HepG2 (cell line): ENCODE results near the gene ADARB2. TPM values are rescaled to one million over a fixed set of nuclear protein-coding genes. Genes with fewer than 3 reads are reported as not detected.

Experiments
- ATAC-seq: fragments of 200-7000 bp; cut with Tn5 transposase; 3 replicates; pipeline ENCODE4 v1.9.1; 2020; ENCODE audit warnings: mild to moderate bottlenecking, moderate library complexity
- BruUV-seq: library from RNA; stranded (reverse); fragments of 400-500 nt; replicated peaks from 2 replicates; lab custom pipeline; 2021; lab: Mats Ljungman, UMichigan
- CTCF ChIA-PET: fragments of 300-600 bp; formaldehyde crosslinking; extraction: SDS; loops from one replicate; lab custom pipeline; 2021; ENCODE audit warnings: low total read pairs, inconsistent platforms, low intra/inter-chr PET ratio; lab: Yijun Ruan, JAX
- POLR2A ChIA-PET: fragments of 350-600 bp; sonication (Branson Sonifier 250); formaldehyde crosslinking; loops from one replicate; lab custom pipeline; 2020; ENCODE audit warnings: antibody characterized with exemption, inconsistent platforms; lab: Yijun Ruan, JAX
- DNase-seq: peaks from one replicate; pipeline ENCODE4 v3.0.0-alpha.2; 2015; ENCODE audit warnings: low spot score
- FAIRE-seq: peaks from 3 replicates; lab custom pipeline; 2011; peaks lifted over from hg19 to GRCh38; lab: Jason Lieb, UNC
- H2AFZ ChIP-seq: one replicate; pipeline ENCODE4 v1.6.1; 2011; ENCODE audit warnings: low read length, inconsistent platforms
- H3K27ac ChIP-seq: fragments of 300-600 bp; 3 replicates; pipeline ENCODE4 v1.8.0; 2011; ENCODE audit warnings: mixed run types, mild to moderate bottlenecking, mixed read lengths, low read length, inconsistent platforms; ENCODE audit not compliant: insufficient read depth; ENCODE audit errors: extremely low read length
- H3K27me3 ChIP-seq, 2 experiments: fragments of 200-600 bp in 1 of 2; 2 replicates in 1 of 2; 3 replicates in 1 of 2; pipeline versions ENCODE4 v1.6.0 to v1.8.0; 2011; ENCODE audit warnings: low read length in 2 of 2, mild to moderate bottlenecking in 2 of 2, moderate library complexity in 2 of 2, inconsistent platforms in 1 of 2; ENCODE audit not compliant: insufficient read depth in 2 of 2, control insufficient read depth in 1 of 2
- H3K36me3 ChIP-seq, 2 experiments: fragments of 200-600 bp in 1 of 2; replicated peaks in 1 of 2; 2 replicates in 1 of 2; 3 replicates in 1 of 2; pipeline versions ENCODE4 v1.5.1 to v1.8.0; 2011; ENCODE audit warnings: low read length in 2 of 2, inconsistent platforms in 1 of 2; ENCODE audit not compliant: insufficient read depth in 2 of 2, control insufficient read depth in 1 of 2
- H3K4me1 ChIP-seq: 2 replicates; pipeline ENCODE4 v1.5.1; 2012; ENCODE audit warnings: low read length, inconsistent platforms; ENCODE audit not compliant: insufficient read depth
- H3K4me2 ChIP-seq: 2 replicates; pipeline ENCODE4 v1.6.0; 2011; ENCODE audit warnings: low read depth, low read length, inconsistent platforms
- H3K4me3 ChIP-seq, 3 experiments: fragments of 200-600 bp in 1 of 3; sonication (generic), shearing (Covaris generic) in 1 of 3; replicated peaks in 1 of 3; 2 replicates each; pipeline ENCODE4 v1.5.1; 2011 to 2016; ENCODE audit warnings: low read length in 3 of 3, inconsistent platforms in 2 of 3, low read depth in 2 of 3, mild to moderate bottlenecking in 2 of 3, control low read depth in 1 of 3, mixed read lengths in 1 of 3; ENCODE audit not compliant: insufficient read depth in 1 of 3
- H3K79me2 ChIP-seq: one replicate; pipeline ENCODE4 v1.6.1; 2011; ENCODE audit warnings: low read length, inconsistent platforms; ENCODE audit not compliant: insufficient read depth
- H3K9ac ChIP-seq: 2 replicates; pipeline ENCODE4 v1.6.0; 2011; ENCODE audit warnings: mild to moderate bottlenecking, low read depth, low read length, inconsistent platforms; ENCODE audit not compliant: insufficient read depth
- H3K9me3 ChIP-seq: 2 replicates; pipeline ENCODE4 v1.5.1; 2012; ENCODE audit warnings: mild to moderate bottlenecking, low read length
- H4K20me1 ChIP-seq: 2 replicates; pipeline ENCODE4 v1.6.0; 2011; ENCODE audit warnings: inconsistent platforms, mild to moderate bottlenecking, low read length, moderate library complexity; ENCODE audit not compliant: insufficient read depth
- ATF7 ChIP-seq, 2 experiments: fragments of 450-650 bp in 1 of 2; sonication (generic) in 1 of 2; formaldehyde crosslinking in 1 of 2; IDR thresholded peaks; 2 replicates each; pipeline versions ENCODE4 v1.4.0 to v1.6.1; 2016 to 2020; ENCODE audit warnings: antibody characterized with exemption in 1 of 2, mild to moderate bottlenecking in 1 of 2, missing genetic modification reagents in 1 of 2
- FOXK2 ChIP-seq: fragments of 450-650 bp; IDR thresholded peaks from 2 replicates; pipeline ENCODE4 v1.6.1; 2016
- NPAS2 ChIP-seq: sonication (generic); formaldehyde crosslinking; IDR thresholded peaks from 2 replicates; pipeline ENCODE4 v1.8.0; 2022; ENCODE audit warnings: mild to moderate bottlenecking, missing genetic modification reagents, borderline replicate concordance
- SOX6 ChIP-seq, 2 experiments: fragments of 450-650 bp in 1 of 2; sonication (generic) in 1 of 2; formaldehyde crosslinking in 1 of 2; IDR thresholded peaks; 2 replicates each; pipeline versions ENCODE4 v1.4.0 to v1.6.1; 2017 to 2020; ENCODE audit warnings: antibody characterized with exemption in 1 of 2, mild to moderate bottlenecking in 1 of 2, missing genetic modification reagents in 1 of 2
- ZNF234 ChIP-seq: sonication (generic); formaldehyde crosslinking; conservative IDR thresholded peaks from 2 replicates; pipeline ENCODE4 v1.5.1; 2020; ENCODE audit warnings: mild to moderate bottlenecking, missing genetic modification reagents
- ZNF724P ChIP-seq: sonication (generic); formaldehyde crosslinking; IDR thresholded peaks from 2 replicates; pipeline ENCODE4 v1.8.0; 2022; ENCODE audit warnings: missing genetic modification reagents, borderline replicate concordance
- WGBS: methylation state at CpG from one replicate; pipeline ENCODE4 v1.1.6; 2017; ENCODE audit warnings: low lambda C conversion rate; 5-methylcytosine and 5-hydroxymethylcytosine counted together
- in situ Hi-C: cut with HindIII; loops from 2 replicates; pipeline ENCODE4 v1.10.0; 2017; ENCODE audit warnings: low pct_unique_long_range_greater_than_20kb; ENCODE audit not compliant: extremely low pct_ligation_motif_present
- intact Hi-C: fragments of 100-400 bp; cut with micrococcal nuclease; formaldehyde crosslinking; loops from one replicate; pipeline ENCODE4 v1.10.0; 2022; ENCODE audit not compliant: unreplicated experiment
- polyA plus RNA-seq, 8 experiments: library from polyadenylated mRNA; depleted of rRNA in 3 of 8; stranded (reverse) in 7 of 8; unstranded in 1 of 8; fragments of >200 nt; fragmentation: Illumina TruSeq in 4 of 8; extraction: Trizol in 4 of 8; gene quantifications; 2 replicates each; pipeline versions ENCODE4 v1.2.1 to v1.2.3, GENCODE V29; 2011 to 2016; ENCODE audit warnings: low read depth in 4 of 8, missing spikeins in 1 of 8, mixed read lengths in 1 of 8; ENCODE audit not compliant: insufficient read depth in 1 of 8
- total RNA-seq, 5 experiments: library from RNA; depleted of rRNA; stranded (reverse); fragments of >200 nt; fragmentation: Illumina TruSeq; extraction: Trizol; gene quantifications; 2 replicates each; pipeline ENCODE4 v1.2.3, GENCODE V29; 2016; ENCODE audit warnings: low read depth in 1 of 5
- TF ChIP-seq, protein P1 (sequence below): IDR thresholded peaks from 2 replicates; pipeline ENCODE4 v1.6.1; 2016; ENCODE audit warnings: control low read depth
- TF ChIP-seq, protein P2 (sequence below): sonication (generic); formaldehyde crosslinking; conservative IDR thresholded peaks from 2 replicates; pipeline ENCODE4 v1.8.0; 2022; ENCODE audit warnings: missing genetic modification reagents
- TF ChIP-seq, protein P3 (sequence below): IDR thresholded peaks from 2 replicates; pipeline ENCODE4 v1.6.1; 2016; ENCODE audit warnings: low read depth

The ADARB2 gene
- total and polyA plus RNA-seq, 2 of the 13 experiments (the other 11 are each of a cell fraction or from before 2014, with no cell fraction given), result not detected

DNA sequence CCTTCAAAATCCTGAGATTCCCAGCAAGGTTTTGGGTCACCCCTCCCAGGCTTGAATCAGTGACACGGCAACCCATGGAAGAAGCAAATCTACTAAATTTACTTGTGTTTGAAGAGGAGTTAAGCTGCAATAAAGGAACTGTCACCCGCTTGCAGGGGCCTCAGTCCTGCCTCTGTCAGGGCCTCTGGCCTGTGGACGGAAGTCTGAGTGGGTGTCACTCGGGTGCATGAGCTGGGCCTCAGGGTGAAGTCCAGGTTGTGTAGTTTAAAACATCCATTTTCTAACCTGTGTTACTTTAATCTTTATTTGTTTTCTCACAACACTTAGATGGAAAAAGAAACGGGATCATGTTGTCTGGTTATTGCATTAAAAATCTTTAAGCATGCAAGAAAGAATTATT is 234.9 kb downstream of the ADARB2 start:
- WGBS, result 9% methylated on average over 5 of the region's 5 CpGs
- H4K20me1 ChIP-seq, result no peaks in the 10 kb centered on the region
- ChIA-PET CTCF (no interaction called here), POLR2A (no interaction called here)
- no TSS peak for BruUV-seq
- H3K9ac ChIP-seq, result no peak overlapping the region
- no peak overlapping the region for H2AFZ ChIP-seq
- no peaks in the 10 kb centered on the region for H3K9me3 ChIP-seq
- intact Hi-C loops, result no loop called here
- no peak overlapping the region for H3K4me2 ChIP-seq
- no peak overlapping the region for H3K27ac ChIP-seq
- no peaks in the 10 kb centered on the region for H3K79me2 ChIP-seq
- no peak for ATAC-seq
- TF ChIP-seq FOXK2 (no peak), ZNF234 (CRISPR knock-in tag) (no peak)
- TF ChIP-seq, protein P1, sequence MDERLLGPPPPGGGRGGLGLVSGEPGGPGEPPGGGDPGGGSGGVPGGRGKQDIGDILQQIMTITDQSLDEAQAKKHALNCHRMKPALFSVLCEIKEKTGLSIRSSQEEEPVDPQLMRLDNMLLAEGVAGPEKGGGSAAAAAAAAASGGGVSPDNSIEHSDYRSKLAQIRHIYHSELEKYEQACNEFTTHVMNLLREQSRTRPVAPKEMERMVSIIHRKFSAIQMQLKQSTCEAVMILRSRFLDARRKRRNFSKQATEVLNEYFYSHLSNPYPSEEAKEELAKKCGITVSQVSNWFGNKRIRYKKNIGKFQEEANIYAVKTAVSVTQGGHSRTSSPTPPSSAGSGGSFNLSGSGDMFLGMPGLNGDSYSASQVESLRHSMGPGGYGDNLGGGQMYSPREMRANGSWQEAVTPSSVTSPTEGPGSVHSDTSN (CRISPR knock-in tag), result no peak
- TF ChIP-seq, protein P2, sequence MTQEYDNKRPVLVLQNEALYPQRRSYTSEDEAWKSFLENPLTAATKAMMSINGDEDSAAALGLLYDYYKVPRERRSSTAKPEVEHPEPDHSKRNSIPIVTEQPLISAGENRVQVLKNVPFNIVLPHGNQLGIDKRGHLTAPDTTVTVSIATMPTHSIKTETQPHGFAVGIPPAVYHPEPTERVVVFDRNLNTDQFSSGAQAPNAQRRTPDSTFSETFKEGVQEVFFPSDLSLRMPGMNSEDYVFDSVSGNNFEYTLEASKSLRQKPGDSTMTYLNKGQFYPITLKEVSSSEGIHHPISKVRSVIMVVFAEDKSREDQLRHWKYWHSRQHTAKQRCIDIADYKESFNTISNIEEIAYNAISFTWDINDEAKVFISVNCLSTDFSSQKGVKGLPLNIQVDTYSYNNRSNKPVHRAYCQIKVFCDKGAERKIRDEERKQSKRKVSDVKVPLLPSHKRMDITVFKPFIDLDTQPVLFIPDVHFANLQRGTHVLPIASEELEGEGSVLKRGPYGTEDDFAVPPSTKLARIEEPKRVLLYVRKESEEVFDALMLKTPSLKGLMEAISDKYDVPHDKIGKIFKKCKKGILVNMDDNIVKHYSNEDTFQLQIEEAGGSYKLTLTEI (CRISPR knock-in tag), result no peak
- H3K4me1 ChIP-seq, result no peaks in the 10 kb centered on the region
- DNase-seq, result no peak
- in situ Hi-C loops, result no loop called here
- H3K27me3 ChIP-seq, result peaks cover 0 to 11% of the 10 kb centered on the region in 2 experiments; a peak in 2 of 5 replicates
- FAIRE-seq, result no peak
- no peaks in the 10 kb centered on the region for H3K36me3 ChIP-seq
- H3K4me3 ChIP-seq, result no peak overlapping the region

DNA sequence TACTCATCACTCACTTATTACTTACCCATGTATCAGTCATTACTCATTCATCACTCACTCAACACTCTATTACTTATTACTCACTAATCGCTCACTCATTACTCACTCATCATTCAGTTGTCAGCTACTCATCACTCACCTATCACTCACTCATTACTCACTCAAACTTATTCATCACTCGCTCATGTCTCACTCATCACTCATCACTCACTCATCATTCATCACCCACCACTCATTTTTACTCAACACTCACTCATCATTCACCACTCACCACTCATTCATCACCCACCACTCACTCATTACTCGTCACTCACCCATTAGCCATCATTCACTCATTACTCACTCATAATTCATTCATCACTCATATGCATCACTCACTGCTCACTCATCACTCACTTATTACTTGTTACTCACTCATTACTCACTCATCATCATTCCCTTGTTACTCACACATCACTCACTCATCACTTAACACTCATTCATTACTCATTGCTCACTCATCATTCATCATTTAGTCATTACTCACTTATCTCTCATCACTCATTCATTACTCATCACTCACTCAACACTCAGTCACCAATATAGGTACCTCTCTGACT is 237.9 kb downstream of the ADARB2 start:
- ATAC-seq (no peak), FAIRE-seq (no peak), DNase-seq (no peak)
- Histone ChIP-seq H3K4me3 (no peak overlapping the region), H3K4me2 (no peak overlapping the region), H4K20me1 (no peaks in the 10 kb centered on the region), H3K79me2 (no peaks in the 10 kb centered on the region), H3K36me3 (no peaks in the 10 kb centered on the region), H3K9me3 (peaks cover 7% of the 10 kb centered on the region), H3K4me1 (no peaks in the 10 kb centered on the region), H3K27ac (no peak overlapping the region)
- 5% methylated on average over 3 of the region's 3 CpGs for WGBS
- TF ChIP-seq, protein P3, sequence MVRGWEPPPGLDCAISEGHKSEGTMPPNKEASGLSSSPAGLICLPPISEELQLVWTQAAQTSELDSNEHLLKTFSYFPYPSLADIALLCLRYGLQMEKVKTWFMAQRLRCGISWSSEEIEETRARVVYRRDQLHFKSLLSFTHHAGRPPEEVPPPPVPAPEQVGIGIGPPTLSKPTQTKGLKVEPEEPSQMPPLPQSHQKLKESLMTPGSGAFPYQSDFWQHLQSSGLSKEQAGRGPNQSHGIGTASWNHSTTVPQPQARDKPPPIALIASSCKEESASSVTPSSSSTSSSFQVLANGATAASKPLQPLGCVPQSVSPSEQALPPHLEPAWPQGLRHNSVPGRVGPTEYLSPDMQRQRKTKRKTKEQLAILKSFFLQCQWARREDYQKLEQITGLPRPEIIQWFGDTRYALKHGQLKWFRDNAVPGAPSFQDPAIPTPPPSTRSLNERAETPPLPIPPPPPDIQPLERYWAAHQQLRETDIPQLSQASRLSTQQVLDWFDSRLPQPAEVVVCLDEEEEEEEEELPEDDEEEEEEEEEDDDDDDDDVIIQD (CRISPR knock-in tag), result no peak
- TF ChIP-seq ZNF724P (CRISPR knock-in tag), result no peak
- TF ChIP-seq ATF7 (IDR thresholded peaks at IDR 0.05), result peak; percentile 0; the same call in 1 of the 2 replicates
- TF ChIP-seq ATF7 (CRISPR knock-in tag; IDR thresholded peaks at IDR 0.05), result no peak
- 0 out of 2 replicates have a peak, but pooled peaks have one; percentile 15 for TF ChIP-seq SOX6 (IDR thresholded peaks at IDR 0.05)
- no peak for TF ChIP-seq SOX6 (CRISPR knock-in tag; IDR thresholded peaks at IDR 0.05)
- no peak for TF ChIP-seq NPAS2 (CRISPR knock-in tag)
- TF ChIP-seq, all 625 proteins: peak for 2
- POLR2A ChIA-PET, result no interaction called here
- Histone ChIP-seq H3K9ac (no peak overlapping the region), H2AFZ (no peak overlapping the region), H3K27me3 (no peaks in the 10 kb centered on the region)
- CTCF ChIA-PET, result no interaction called here
- BruUV-seq, result no TSS peak
- intact Hi-C loops, result no loop called here
- in situ Hi-C loops, result no loop called here
